GM19455 (cell line): ENCODE measurements around the gene SLC22A5.
"Not testable (repeated sequence)": the region's sequence is repeated elsewhere in the genome, so short reads cannot be mapped to it uniquely, and the experiment has no call there.

ENCODE experiments used
- ATAC-seq: cut with Tn5 transposase; IDR thresholded peaks from one replicate; pipeline ENCODE4 v1.9.1; 2021; ENCODE audit not compliant: unreplicated experiment

SLC22A5 gene

GRCh38 chr5:132387640-132388117 lies 18.2 kb downstream of the SLC22A5 start:
- ATAC-seq = no peak

GRCh38 chr5:132388244-132389050 lies 18.9 kb downstream of the SLC22A5 start:
- no peak for ATAC-seq

GRCh38 chr5:132389051-132389331 lies 19.5 kb downstream of the SLC22A5 start:
- no peak for ATAC-seq

GRCh38 chr5:132389585-132390286 lies 20.2 kb downstream of the SLC22A5 start:
- no peak for ATAC-seq

- no peak for ATAC-seq
These were observed 21.7 kb downstream of the SLC22A5 start for GRCh38 chr5:132391247-132391646.

GRCh38 chr5:132391870-132392269 lies 22.4 kb downstream of the SLC22A5 start:
- no peak for ATAC-seq

- no peak for ATAC-seq
These were observed 22.9 kb downstream of the SLC22A5 start for GRCh38 chr5:132392411-132392810.

- no peak for ATAC-seq
These were observed 23.7 kb downstream of the SLC22A5 start for GRCh38 chr5:132392978-132393825.

GRCh38 chr5:132394667-132395259 lies 25.3 kb downstream of the SLC22A5 start:
- no peak for ATAC-seq

GRCh38 chr5:132396589-132397031 lies 27.1 kb downstream of the SLC22A5 start:
- no peak for ATAC-seq

GRCh38 chr5:132397224-132397623 lies 27.7 kb downstream of the SLC22A5 start:
- no peak for ATAC-seq

GRCh38 chr5:132397936-132398675 lies 28.6 kb downstream of the SLC22A5 start:
- not testable (repeated sequence) for ATAC-seq

- ATAC-seq = not testable (repeated sequence)
These were observed 34.5 kb downstream of the SLC22A5 start for GRCh38 chr5:132404041-132404440.

GRCh38 chr5:132405646-132406045 lies 36.1 kb downstream of the SLC22A5 start:
- no peak for ATAC-seq

- no peak for ATAC-seq
These were observed 36.8 kb downstream of the SLC22A5 start for GRCh38 chr5:132406144-132406783.

GRCh38 chr5:132407970-132408369 lies 38.5 kb downstream of the SLC22A5 start:
- no peak for ATAC-seq

GRCh38 chr5:132408456-132408855 lies 38.9 kb downstream of the SLC22A5 start:
- ATAC-seq = no peak

- no peak for ATAC-seq
These were observed 39.5 kb downstream of the SLC22A5 start for GRCh38 chr5:132408965-132409364.

- ATAC-seq = peak; percentile 54
These were observed 41.2 kb downstream of the SLC22A5 start for GRCh38 chr5:132410451-132411303.
